PC-3 (cell line): ENCODE measurements around the gene TSHZ2.

Experiments used
- EZH2 ChIP-seq: fragments of 300-600 bp; sonication (generic); IDR thresholded peaks from one replicate; pipeline ENCODE4 v1.6.1; 2017; ENCODE audit warnings: antibody characterized with exemption, mild to moderate bottlenecking, low read length; ENCODE audit not compliant: unreplicated experiment
- EZH2phosphoT487 ChIP-seq: fragments of 300-600 bp; sonication (generic); IDR thresholded peaks from 2 replicates; pipeline ENCODE4 v1.6.1; 2018; ENCODE audit warnings: mild to moderate bottlenecking, antibody characterized with exemption, low read length, borderline replicate concordance
- TF ChIP-seq, protein P1 (sequence below): fragments of 300-600 bp; sonication (generic); conservative IDR thresholded peaks from 2 replicates; pipeline ENCODE4 v1.5.1; 2017; ENCODE audit warnings: antibody characterized with exemption, low read depth, mild to moderate bottlenecking, low read length

DNA sequence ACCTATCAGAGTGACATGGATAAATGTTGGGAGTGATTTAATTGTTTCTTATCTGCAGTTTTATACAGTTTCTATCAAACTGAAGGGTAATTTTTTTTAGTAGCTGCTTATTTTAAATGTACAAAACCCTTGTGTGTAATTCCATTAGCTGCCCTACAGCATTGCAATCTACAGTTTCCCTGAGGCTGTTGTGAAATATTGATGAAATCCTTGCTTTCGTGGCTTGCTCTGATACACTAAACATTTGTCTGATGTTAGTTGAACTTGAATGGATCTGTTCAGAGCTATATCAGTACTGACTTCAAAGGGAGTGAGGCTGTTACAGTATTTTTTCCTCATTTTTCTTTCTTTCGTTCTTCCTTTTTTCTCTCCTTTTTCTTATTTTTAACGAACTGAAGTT, 255.4 kb downstream of the TSHZ2 start:
- TF ChIP-seq, protein P1, sequence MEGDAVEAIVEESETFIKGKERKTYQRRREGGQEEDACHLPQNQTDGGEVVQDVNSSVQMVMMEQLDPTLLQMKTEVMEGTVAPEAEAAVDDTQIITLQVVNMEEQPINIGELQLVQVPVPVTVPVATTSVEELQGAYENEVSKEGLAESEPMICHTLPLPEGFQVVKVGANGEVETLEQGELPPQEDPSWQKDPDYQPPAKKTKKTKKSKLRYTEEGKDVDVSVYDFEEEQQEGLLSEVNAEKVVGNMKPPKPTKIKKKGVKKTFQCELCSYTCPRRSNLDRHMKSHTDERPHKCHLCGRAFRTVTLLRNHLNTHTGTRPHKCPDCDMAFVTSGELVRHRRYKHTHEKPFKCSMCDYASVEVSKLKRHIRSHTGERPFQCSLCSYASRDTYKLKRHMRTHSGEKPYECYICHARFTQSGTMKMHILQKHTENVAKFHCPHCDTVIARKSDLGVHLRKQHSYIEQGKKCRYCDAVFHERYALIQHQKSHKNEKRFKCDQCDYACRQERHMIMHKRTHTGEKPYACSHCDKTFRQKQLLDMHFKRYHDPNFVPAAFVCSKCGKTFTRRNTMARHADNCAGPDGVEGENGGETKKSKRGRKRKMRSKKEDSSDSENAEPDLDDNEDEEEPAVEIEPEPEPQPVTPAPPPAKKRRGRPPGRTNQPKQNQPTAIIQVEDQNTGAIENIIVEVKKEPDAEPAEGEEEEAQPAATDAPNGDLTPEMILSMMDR, result no peak
- TF ChIP-seq EZH2phosphoT487 (no peak), EZH2 (no peak)
